Endothelial cell of umbilical vein (primary cell): ENCODE measurements around the gene MFN2. TPM values are rescaled to one million over a fixed set of nuclear protein-coding genes. Genes with fewer than 3 reads are reported as not detected.
"Not testable (repeated sequence)": the region's sequence is repeated elsewhere in the genome, so short reads cannot be mapped to it uniquely, and the experiment has no call there.

ENCODE experiments used
- BruUV-seq: library from RNA; stranded (reverse); fragments of 400-500 nt; replicated peaks from 2 replicates; lab custom pipeline; 2021; lab: Mats Ljungman, UMichigan
- CTCF ChIA-PET: fragments of 300-600, 350-600 bp; sonication (Branson Sonifier 250); formaldehyde crosslinking; loops from one replicate; lab custom pipeline; 2021; ENCODE audit warnings: antibody characterized with exemption, inconsistent platforms; lab: Charles Lee
- POLR2A ChIA-PET: fragments of 300-600, 350-600 bp; sonication (Branson Sonifier 250); formaldehyde crosslinking; loops from one replicate; lab custom pipeline; 2021; ENCODE audit warnings: antibody characterized with exemption, inconsistent platforms; lab: Charles Lee
- DNase-seq: peaks from one replicate; pipeline ENCODE4 v3.0.0-alpha.2; 2011; ENCODE audit warnings: low read depth, low spot score
- FAIRE-seq: peaks from 2 replicates; lab custom pipeline; 2011; peaks lifted over from hg19 to GRCh38; lab: Jason Lieb, UNC
- H2AFZ ChIP-seq: 2 replicates; pipeline ENCODE4 v1.6.0; 2012; ENCODE audit warnings: low read depth, low read length, control low read depth, inconsistent platforms
- H3K27ac ChIP-seq: 2 replicates; pipeline ENCODE4 v1.5.1; 2011; ENCODE audit warnings: low read depth, mild to moderate bottlenecking, control low read depth, low read length, moderate library complexity; ENCODE audit not compliant: insufficient read depth
- H3K27me3 ChIP-seq, 2 experiments: 2 replicates each; pipeline versions ENCODE4 v1.6.0 to v1.6.1; 2011; ENCODE audit warnings: low read length in 2 of 2, mixed read lengths in 1 of 2; ENCODE audit not compliant: control insufficient read depth in 2 of 2, insufficient read depth in 2 of 2
- H3K36me3 ChIP-seq, 2 experiments: 2 replicates in 1 of 2; 3 replicates in 1 of 2; pipeline ENCODE4 v1.5.1; 2011; ENCODE audit warnings: low read length in 2 of 2, mild to moderate bottlenecking in 1 of 2, moderate library complexity in 1 of 2; ENCODE audit not compliant: control insufficient read depth in 2 of 2, insufficient read depth in 2 of 2; ENCODE audit errors: extremely low read depth in 1 of 2
- H3K4me1 ChIP-seq: 3 replicates; pipeline ENCODE4 v1.5.1; 2011; ENCODE audit warnings: mild to moderate bottlenecking, low read length; ENCODE audit not compliant: control insufficient read depth, insufficient read depth; ENCODE audit errors: extremely low read depth
- H3K4me2 ChIP-seq: 2 replicates; pipeline ENCODE4 v1.6.1; 2011; ENCODE audit warnings: low read length, control low read depth, mixed read lengths; ENCODE audit not compliant: insufficient read depth
- H3K4me3 ChIP-seq, 3 experiments: fragments of 200-600 bp in 1 of 3; sonication (generic), shearing (Covaris generic) in 1 of 3; replicated peaks in 1 of 3; 2 replicates each; pipeline ENCODE4 v1.5.1; 2011 to 2016; ENCODE audit warnings: control low read depth in 3 of 3, low read length in 3 of 3, mild to moderate bottlenecking in 2 of 3, inconsistent platforms in 1 of 3, low read depth in 1 of 3, moderate library complexity in 1 of 3; ENCODE audit not compliant: insufficient read depth in 1 of 3
- H3K79me2 ChIP-seq: 2 replicates; pipeline ENCODE4 v1.6.0; 2012; ENCODE audit warnings: low read length, inconsistent platforms; ENCODE audit not compliant: control insufficient read depth, insufficient read depth
- H3K9ac ChIP-seq: replicated peaks from 2 replicates; pipeline ENCODE3; 2011; ENCODE audit warnings: low read length, control low read depth; ENCODE audit not compliant: insufficient read depth; ENCODE audit errors: extremely low read depth
- H3K9me1 ChIP-seq: replicated peaks from 3 replicates; pipeline ENCODE4 v1.6.0; 2011; ENCODE audit warnings: mild to moderate bottlenecking, low read length; ENCODE audit not compliant: control insufficient read depth, insufficient read depth; ENCODE audit errors: extremely low read depth
- H3K9me3 ChIP-seq: replicated peaks from 2 replicates; pipeline ENCODE4 v1.5.1; 2012; ENCODE audit warnings: low read length, inconsistent platforms; ENCODE audit not compliant: control insufficient read depth, insufficient read depth
- H4K20me1 ChIP-seq: replicated peaks from 2 replicates; pipeline ENCODE3; 2011; ENCODE audit warnings: mild to moderate bottlenecking, low read length; ENCODE audit not compliant: control insufficient read depth, insufficient read depth; ENCODE audit errors: extremely low read depth
- EZH2 ChIP-seq: IDR thresholded peaks from 2 replicates; pipeline ENCODE4 v1.6.1; 2012; ENCODE audit warnings: borderline replicate concordance, low read depth, mild to moderate bottlenecking, moderate library complexity, low read length, inconsistent platforms; ENCODE audit not compliant: severe bottlenecking
- FOS ChIP-seq: IDR thresholded peaks from 2 replicates; pipeline ENCODE4 v1.6.1; 2011; ENCODE audit warnings: mild to moderate bottlenecking, low read length, moderate library complexity, borderline replicate concordance; ENCODE audit not compliant: insufficient read depth
- GATA2 ChIP-seq: IDR thresholded peaks from 2 replicates; pipeline ENCODE4 v1.7.0; 2011; ENCODE audit warnings: low read depth, mild to moderate bottlenecking, moderate library complexity, mixed read lengths, low read length; ENCODE audit not compliant: insufficient read length, insufficient read depth
- JUN ChIP-seq: IDR thresholded peaks from 2 replicates; pipeline ENCODE4 v1.6.1; 2011; ENCODE audit warnings: borderline replicate concordance, low read depth; ENCODE audit not compliant: insufficient read length, insufficient read depth
- MYC ChIP-seq: IDR thresholded peaks from one replicate; pipeline ENCODE4 v1.6.1; 2011; ENCODE audit warnings: mild to moderate bottlenecking, low read depth, low read length
- POLR2A ChIP-seq: IDR thresholded peaks from 2 replicates; pipeline ENCODE4 v1.6.1; 2012; ENCODE audit warnings: low read depth, mild to moderate bottlenecking, control low read depth, low read length
- POLR2AphosphoS5 ChIP-seq: IDR thresholded peaks from 2 replicates; pipeline ENCODE4 v1.6.1; 2012; ENCODE audit warnings: low read depth, mild to moderate bottlenecking, control low read depth, low read length, moderate library complexity; ENCODE audit not compliant: insufficient read depth
- dilution Hi-C: fragments of 300-500 bp; cut with MboI; formaldehyde crosslinking; loops from one replicate; pipeline ENCODE4 v1.15.0; 2019; ENCODE audit warnings: low sequenced_read_pairs; ENCODE audit not compliant: extremely low pct_ligation_motif_present
- intact Hi-C: fragments of 100-400 bp; cut with micrococcal nuclease; formaldehyde crosslinking; loops from one replicate; pipeline ENCODE4 v1.10.0; 2022
- polyA plus RNA-seq, 4 experiments: library from polyadenylated mRNA; depleted of rRNA in 3 of 4; stranded (reverse) in 3 of 4; unstranded in 1 of 4; fragments of >200 nt; gene quantifications; 2 replicates each; pipeline versions ENCODE4 v1.2.1 to v1.2.3, GENCODE V29; 2011 to 2012; ENCODE audit warnings: missing spikeins in 1 of 4
- total RNA-seq: library from RNA; stranded (reverse); gene quantifications from 2 replicates; pipeline ENCODE4 v1.2.3, GENCODE V29; 2021
- TF ChIP-seq, protein P1 (sequence below): IDR thresholded peaks from 2 replicates; pipeline ENCODE4 v1.6.1; 2011; ENCODE audit not compliant: insufficient read depth, insufficient read length
- TF ChIP-seq, protein P2 (sequence below), 2 donors: IDR thresholded peaks; 1 replicate in 1 of 2; 2 replicates in 1 of 2; pipeline ENCODE4 v1.5.1; 2011; ENCODE audit warnings: low read length in 2 of 2, mild to moderate bottlenecking in 2 of 2, moderate library complexity in 2 of 2, control low read depth in 1 of 2, inconsistent platforms in 1 of 2, low read depth in 1 of 2; ENCODE audit not compliant: insufficient read depth in 1 of 2; ENCODE audit errors: extremely low read depth in 1 of 2

The MFN2 gene
- total and polyA plus RNA-seq, 2 donors (not counting 3 experiments of a cell fraction or from before 2014, with no cell fraction given): 51.4 to 82.4 TPM

DNA sequence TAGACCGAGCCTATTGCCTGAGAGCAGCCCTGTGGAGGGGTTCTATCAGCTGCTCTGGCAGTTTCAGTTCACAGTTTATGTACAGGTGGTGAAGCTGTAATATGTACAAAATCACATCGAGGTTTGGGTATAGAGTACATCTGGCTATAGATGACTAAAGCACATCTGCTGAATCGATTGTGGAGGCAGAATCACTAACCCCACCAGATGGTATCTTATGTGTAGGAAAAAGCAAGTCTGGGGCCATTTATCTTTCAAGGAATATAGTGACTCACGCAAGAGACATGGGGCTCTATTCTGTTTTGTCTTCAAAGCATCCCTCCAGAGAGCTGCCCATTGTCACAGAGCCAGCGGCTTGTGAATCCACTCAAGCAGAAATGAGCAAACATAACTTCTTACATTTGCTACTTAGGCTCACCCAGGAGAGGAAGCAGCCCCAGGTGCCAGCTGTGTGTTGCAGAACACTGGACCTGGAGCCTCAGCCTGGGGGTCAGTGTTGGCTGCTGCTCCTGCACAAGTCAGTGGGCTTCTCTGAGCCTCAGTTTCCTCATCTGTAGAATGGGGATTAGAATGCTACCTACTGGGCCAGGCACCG lies 60.3 kb downstream of the MFN2 start:
- POLR2A ChIA-PET: no interaction called here
- no peak overlapping the region for H3K4me2 ChIP-seq
- DNase-seq: no peak

DNA sequence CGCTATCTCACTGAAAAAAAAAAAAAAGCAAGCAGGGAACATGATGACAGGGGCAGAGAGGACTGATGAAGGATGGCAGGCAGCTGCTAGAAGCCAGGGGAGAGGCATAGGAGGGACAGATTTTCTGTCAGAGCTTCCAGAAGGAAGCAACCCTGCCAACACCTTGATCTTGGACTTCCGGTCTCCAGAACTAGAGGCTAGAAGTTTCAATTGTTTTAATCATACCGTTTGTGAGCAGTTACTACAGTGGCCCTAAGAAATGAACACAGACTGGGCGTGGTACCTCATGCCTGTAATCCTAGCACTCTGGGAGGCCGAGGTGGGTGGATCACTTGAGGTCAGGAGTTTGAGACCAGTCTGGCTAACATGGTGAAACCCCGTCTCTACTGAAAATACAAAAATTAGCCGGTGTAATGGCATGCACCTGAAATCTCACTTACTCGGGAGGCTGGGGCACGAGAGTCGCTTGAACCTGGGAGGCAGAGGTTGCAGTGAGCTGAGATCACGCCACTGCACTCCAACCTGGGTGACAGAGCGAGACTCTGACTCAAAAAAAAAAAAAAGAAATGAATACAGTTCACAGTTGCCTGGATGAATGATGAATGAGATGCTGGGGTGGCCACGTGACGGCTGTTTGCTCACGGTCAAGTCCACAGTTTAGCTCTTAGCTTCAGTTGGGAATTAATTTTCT lies 64.1 kb downstream of the MFN2 start:
- FAIRE-seq, H3K36me3 ChIP-seq, intact Hi-C loops, H3K27me3 ChIP-seq, H2AFZ ChIP-seq, BruUV-seq, H3K9ac ChIP-seq, POLR2A ChIA-PET, H3K4me3 ChIP-seq, dilution Hi-C loops, DNase-seq, H3K79me2 ChIP-seq, H3K27ac ChIP-seq, H3K9me3 ChIP-seq, H3K4me1 ChIP-seq, H3K9me1 ChIP-seq, H4K20me1 ChIP-seq, H3K4me2 ChIP-seq: not testable (repeated sequence)
- CTCF ChIA-PET: interaction anchor here (1.9 kb wide), 1 partner anchor 35 kb away, joined by 7 read pairs; no protein-coding TSS in a partner anchor

More for the DNA sequence above, 60.3 kb downstream of the MFN2 start:
- TF ChIP-seq GATA2 (no peak), EZH2 (no peak), POLR2AphosphoS5 (no peak), POLR2A (no peak), JUN (no peak), MYC (no peak), FOS (no peak)
- TF ChIP-seq, protein P1, sequence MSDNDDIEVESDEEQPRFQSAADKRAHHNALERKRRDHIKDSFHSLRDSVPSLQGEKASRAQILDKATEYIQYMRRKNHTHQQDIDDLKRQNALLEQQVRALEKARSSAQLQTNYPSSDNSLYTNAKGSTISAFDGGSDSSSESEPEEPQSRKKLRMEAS: no peak
- TF ChIP-seq, protein P2, sequence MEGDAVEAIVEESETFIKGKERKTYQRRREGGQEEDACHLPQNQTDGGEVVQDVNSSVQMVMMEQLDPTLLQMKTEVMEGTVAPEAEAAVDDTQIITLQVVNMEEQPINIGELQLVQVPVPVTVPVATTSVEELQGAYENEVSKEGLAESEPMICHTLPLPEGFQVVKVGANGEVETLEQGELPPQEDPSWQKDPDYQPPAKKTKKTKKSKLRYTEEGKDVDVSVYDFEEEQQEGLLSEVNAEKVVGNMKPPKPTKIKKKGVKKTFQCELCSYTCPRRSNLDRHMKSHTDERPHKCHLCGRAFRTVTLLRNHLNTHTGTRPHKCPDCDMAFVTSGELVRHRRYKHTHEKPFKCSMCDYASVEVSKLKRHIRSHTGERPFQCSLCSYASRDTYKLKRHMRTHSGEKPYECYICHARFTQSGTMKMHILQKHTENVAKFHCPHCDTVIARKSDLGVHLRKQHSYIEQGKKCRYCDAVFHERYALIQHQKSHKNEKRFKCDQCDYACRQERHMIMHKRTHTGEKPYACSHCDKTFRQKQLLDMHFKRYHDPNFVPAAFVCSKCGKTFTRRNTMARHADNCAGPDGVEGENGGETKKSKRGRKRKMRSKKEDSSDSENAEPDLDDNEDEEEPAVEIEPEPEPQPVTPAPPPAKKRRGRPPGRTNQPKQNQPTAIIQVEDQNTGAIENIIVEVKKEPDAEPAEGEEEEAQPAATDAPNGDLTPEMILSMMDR (IDR thresholded peaks at IDR 0.05; ENCODE audit: extremely low read depth in 1 of 2, insufficient read depth in 1 of 2, low read depth in 1 of 2, low read length in 2 of 2): no peak
- Histone ChIP-seq H4K20me1 (no peaks in the 10 kb centered on the region), H3K27me3 (no peaks in the 10 kb centered on the region), H3K9me1 (no peaks in the 10 kb centered on the region), H3K79me2 (no peaks in the 10 kb centered on the region), H3K36me3 (no peaks in the 10 kb centered on the region), H2AFZ (no peak overlapping the region), H3K4me1 (no peaks in the 10 kb centered on the region), H3K27ac (no peak overlapping the region), H3K9me3 (no peaks in the 10 kb centered on the region), H3K4me3 (no peak overlapping the region), H3K9ac (no peak overlapping the region)
- no TSS peak for BruUV-seq
- intact Hi-C loops (no loop called here), dilution Hi-C loops (no loop called here)
- CTCF ChIA-PET: interaction anchor here (1.9 to 2.2 kb wide), 2 partner anchors 10 to 11 kb away, joined by 5 to 8 read pairs; no protein-coding TSS in a partner anchor
- FAIRE-seq: no peak
